Measurements from ENCODE around the gene SYT15B. TPM values are rescaled to one million over a fixed set of nuclear protein-coding genes. Genes with fewer than 3 reads are reported as not detected.
"Not testable (repeated sequence)": the region's sequence is repeated elsewhere in the genome, so short reads cannot be mapped to it uniquely, and the experiment has no call there.

The SYT15B gene
- total RNA-seq, 1 donor from 2014 or later: not detected

- not testable (repeated sequence) for DNase-seq (ENCODE audit: low spot score in 2 of 2); FAIRE-seq
These were observed 22.5 kb downstream of the SYT15B start for GRCh38 chr10:47740868-47741267.

- DNase-seq (ENCODE audit: low spot score in 2 of 2); FAIRE-seq: not testable (repeated sequence)
These were observed 32.5 kb downstream of the SYT15B start for GRCh38 chr10:47730911-47731310.

- DNase-seq (ENCODE audit: low spot score in 2 of 2); FAIRE-seq: not testable (repeated sequence)
These were observed 37.7 kb downstream of the SYT15B start for GRCh38 chr10:47725740-47726139.

- not testable (repeated sequence) for FAIRE-seq; DNase-seq (ENCODE audit: low spot score in 2 of 2)
These were observed 38.3 kb downstream of the SYT15B start for GRCh38 chr10:47725047-47725446.

- FAIRE-seq: not testable (repeated sequence)
These were observed 39.3 kb downstream of the SYT15B start for GRCh38 chr10:47724119-47724518.

GRCh38 chr10:47723362-47723761, 40.0 kb downstream of the SYT15B start:
- not testable (repeated sequence) for FAIRE-seq; DNase-seq (ENCODE audit: low spot score in 2 of 2)

More at GRCh38 chr10:47724119-47724518, 39.3 kb downstream of the SYT15B start:
- not testable (repeated sequence) for DNase-seq (ENCODE audit: low spot score in 2 of 2)

GRCh38 chr10:47717011-47717769, 46.2 kb downstream of the SYT15B start:
- FAIRE-seq; DNase-seq (ENCODE audit: low spot score in 2 of 2): not testable (repeated sequence)

Other genes with a start within 250 kb of the SYT15B start
- gene AGAP9, start 240.0 kb downstream of the SYT15B start, total RNA-seq: 1.2 TPM
- gene NPY4R2, start 155.1 kb upstream of the SYT15B start, total RNA-seq: under 0.01 TPM
- gene FAM25C, start 236.2 kb upstream of the SYT15B start, total RNA-seq: not detected